ENCODE data around the gene CTIF. TPM values are rescaled to one million over a fixed set of nuclear protein-coding genes. Genes with fewer than 3 reads are reported as not detected.
A peak's percentile ranks its signal among the peaks of the same experiment; 100 is the strongest.

Gene CTIF
- total and polyA plus RNA-seq, 7 experiments from 2014 or later = 1.3 to 11.2 (median 2.5) TPM; not detected in 2

GRCh38 chr18:48605408-48605845 is 66.6 kb downstream of the CTIF start:
- no peak overlapping the region for H3K27ac ChIP-seq (ENCODE audit: low read depth, low read length)
- peaks cover 0 to 2% (median 0%) of the 10 kb centered on the region in 7 donors for H3K4me1 Mint-ChIP-seq
- no peak overlapping the region for H3K4me3 Mint-ChIP-seq
- H3K4me3 ChIP-seq (ENCODE audit: low read length) = no peak overlapping the region
- no peaks in the 10 kb centered on the region for H3K4me1 ChIP-seq (ENCODE audit: control insufficient read depth in 2 of 2, insufficient read depth in 2 of 2, low read length in 2 of 2)
- CTCF ChIA-PET = no interaction called here
- intact Hi-C loops (cut with micrococcal nuclease) = no loop called here
- POLR2A ChIA-PET = no interaction called here
- H3K36me3 Mint-ChIP-seq = no peaks in the 10 kb centered on the region
- H3K27ac Mint-ChIP-seq = no peak overlapping the region
- H3K27me3 Mint-ChIP-seq = peaks cover 0 to 4% (median 0%) of the 10 kb centered on the region in 5 donors
- H3K36me3 ChIP-seq (ENCODE audit: control insufficient read depth in 2 of 3, insufficient read depth in 3 of 3, low read length in 3 of 3) = no peaks in the 10 kb centered on the region
- H3K27me3 ChIP-seq (ENCODE audit: control insufficient read depth in 2 of 2, insufficient read depth in 2 of 2, low read length in 2 of 2) = no peaks in the 10 kb centered on the region
- H3K9me3 Mint-ChIP-seq = peaks cover 0 to 8% (median 0%) of the 10 kb centered on the region in 11 donors
- H3K9me3 ChIP-seq (ENCODE audit: control insufficient read depth in 2 of 3, low read length in 3 of 3) = no peaks in the 10 kb centered on the region
- DNase-seq (no peak), ATAC-seq (peak; percentile 48)

GRCh38 chr18:48607056-48607984 is 68.5 kb downstream of the CTIF start:
- no peak overlapping the region for H3K4me3 ChIP-seq (ENCODE audit: low read length)
- Mint-ChIP-seq H3K9me3 (peaks cover 0 to 7% (median 0%) of the 10 kb centered on the region in 11 donors), H3K27me3 (no peaks in the 10 kb centered on the region), H3K27ac (no peak overlapping the region), H3K36me3 (no peaks in the 10 kb centered on the region), H3K4me3 (no peak overlapping the region), H3K4me1 (peaks cover 0 to 2% (median 0%) of the 10 kb centered on the region in 7 donors)
- no peak for DNase-seq
- intact Hi-C loops (cut with micrococcal nuclease) = no loop called here
- no peaks in the 10 kb centered on the region for H3K4me1 ChIP-seq (ENCODE audit: control insufficient read depth in 2 of 2, insufficient read depth in 2 of 2, low read length in 2 of 2)
- H3K27ac ChIP-seq (ENCODE audit: low read depth, low read length) = no peak overlapping the region
- H3K27me3 ChIP-seq (ENCODE audit: control insufficient read depth in 2 of 2, insufficient read depth in 2 of 2, low read length in 2 of 2) = no peaks in the 10 kb centered on the region
- no peak for ATAC-seq
- H3K36me3 ChIP-seq (ENCODE audit: control insufficient read depth in 2 of 3, insufficient read depth in 3 of 3, low read length in 3 of 3) = no peaks in the 10 kb centered on the region
- ChIA-PET CTCF (no interaction called here), POLR2A (no interaction called here)
- H3K9me3 ChIP-seq (ENCODE audit: control insufficient read depth in 2 of 3, low read length in 3 of 3) = no peaks in the 10 kb centered on the region

GRCh38 chr18:48608581-48608980 is 69.8 kb downstream of the CTIF start:
- ChIA-PET CTCF (no interaction called here), POLR2A (no interaction called here)
- Mint-ChIP-seq H3K27me3 (no peaks in the 10 kb centered on the region), H3K4me3 (no peak overlapping the region), H3K36me3 (no peaks in the 10 kb centered on the region), H3K4me1 (peaks cover 0 to 2% (median 0%) of the 10 kb centered on the region in 7 donors), H3K9me3 (peaks cover 0 to 4% (median 0%) of the 10 kb centered on the region in 11 donors), H3K27ac (no peak overlapping the region)
- H3K27ac ChIP-seq (ENCODE audit: low read depth, low read length) = no peak overlapping the region
- H3K36me3 ChIP-seq (ENCODE audit: control insufficient read depth in 2 of 3, insufficient read depth in 3 of 3, low read length in 3 of 3) = no peaks in the 10 kb centered on the region
- ATAC-seq (no peak), DNase-seq (no peak)
- H3K9me3 ChIP-seq (ENCODE audit: control insufficient read depth in 2 of 3, low read length in 3 of 3) = no peaks in the 10 kb centered on the region
- intact Hi-C loops (cut with micrococcal nuclease) = no loop called here
- H3K4me1 ChIP-seq (ENCODE audit: control insufficient read depth in 2 of 2, insufficient read depth in 2 of 2, low read length in 2 of 2) = no peaks in the 10 kb centered on the region
- H3K4me3 ChIP-seq (ENCODE audit: low read length) = no peak overlapping the region
- no peaks in the 10 kb centered on the region for H3K27me3 ChIP-seq (ENCODE audit: control insufficient read depth in 2 of 2, insufficient read depth in 2 of 2, low read length in 2 of 2)

GRCh38 chr18:48609114-48609513 is 70.3 kb downstream of the CTIF start:
- no peak overlapping the region for H3K27ac Mint-ChIP-seq
- H3K27me3 ChIP-seq (ENCODE audit: control insufficient read depth in 2 of 2, insufficient read depth in 2 of 2, low read length in 2 of 2) = no peaks in the 10 kb centered on the region
- CTCF ChIA-PET = no interaction called here

GRCh38 chr18:48609820-48610815 is 71.3 kb downstream of the CTIF start:
- Histone ChIP-seq H3K27me3 (ENCODE audit: control insufficient read depth in 2 of 2, insufficient read depth in 2 of 2, low read length in 2 of 2) (no peaks in the 10 kb centered on the region), H3K27ac (ENCODE audit: low read depth, low read length) (no peak overlapping the region), H3K4me3 (ENCODE audit: low read length) (no peak overlapping the region), H3K4me1 (ENCODE audit: control insufficient read depth in 2 of 2, insufficient read depth in 2 of 2, low read length in 2 of 2) (no peaks in the 10 kb centered on the region), H3K9me3 (ENCODE audit: control insufficient read depth in 2 of 3, low read length in 3 of 3) (no peaks in the 10 kb centered on the region), H3K36me3 (ENCODE audit: control insufficient read depth in 2 of 3, insufficient read depth in 3 of 3, low read length in 3 of 3) (no peaks in the 10 kb centered on the region)
- no peak overlapping the region for H3K27ac Mint-ChIP-seq
- ChIA-PET CTCF (no interaction called here), POLR2A (no interaction called here)
- no peaks in the 10 kb centered on the region for H3K9me3 Mint-ChIP-seq
- ATAC-seq (no peak), DNase-seq (no peak)
- no peak overlapping the region for H3K4me3 Mint-ChIP-seq
- intact Hi-C loops (cut with micrococcal nuclease) = no loop called here
- no peaks in the 10 kb centered on the region for H3K36me3 Mint-ChIP-seq
- H3K27me3 Mint-ChIP-seq = no peaks in the 10 kb centered on the region
- peaks cover 0 to 2% (median 0%) of the 10 kb centered on the region in 7 donors for H3K4me1 Mint-ChIP-seq

More at GRCh38 chr18:48609114-48609513, 70.3 kb downstream of the CTIF start:
- Mint-ChIP-seq H3K4me1 (peaks cover 0 to 2% (median 0%) of the 10 kb centered on the region in 7 donors), H3K27me3 (no peaks in the 10 kb centered on the region), H3K4me3 (no peak overlapping the region), H3K36me3 (no peaks in the 10 kb centered on the region), H3K9me3 (peaks cover 0 to 4% (median 0%) of the 10 kb centered on the region in 11 donors)
- Histone ChIP-seq H3K4me3 (ENCODE audit: low read length) (no peak overlapping the region), H3K27ac (ENCODE audit: low read depth, low read length) (no peak overlapping the region), H3K9me3 (ENCODE audit: control insufficient read depth in 2 of 3, low read length in 3 of 3) (no peaks in the 10 kb centered on the region), H3K4me1 (ENCODE audit: control insufficient read depth in 2 of 2, insufficient read depth in 2 of 2, low read length in 2 of 2) (no peaks in the 10 kb centered on the region), H3K36me3 (ENCODE audit: control insufficient read depth in 2 of 3, insufficient read depth in 3 of 3, low read length in 3 of 3) (no peaks in the 10 kb centered on the region)
- ATAC-seq = no peak
- POLR2A ChIA-PET = no interaction called here
- DNase-seq = no peak
- intact Hi-C loops (cut with micrococcal nuclease) = no loop called here

GRCh38 chr18:48611203-48611602 is 72.4 kb downstream of the CTIF start:
- Histone ChIP-seq H3K4me3 (ENCODE audit: low read length) (no peak overlapping the region), H3K9me3 (ENCODE audit: control insufficient read depth in 2 of 3, low read length in 3 of 3) (no peaks in the 10 kb centered on the region), H3K27me3 (ENCODE audit: control insufficient read depth in 2 of 2, insufficient read depth in 2 of 2, low read length in 2 of 2) (no peaks in the 10 kb centered on the region), H3K27ac (ENCODE audit: low read depth, low read length) (no peak overlapping the region), H3K4me1 (ENCODE audit: control insufficient read depth in 2 of 2, insufficient read depth in 2 of 2, low read length in 2 of 2) (no peaks in the 10 kb centered on the region), H3K36me3 (ENCODE audit: control insufficient read depth in 2 of 3, insufficient read depth in 3 of 3, low read length in 3 of 3) (no peaks in the 10 kb centered on the region)
- intact Hi-C loops (cut with micrococcal nuclease) = no loop called here
- Mint-ChIP-seq H3K4me3 (no peak overlapping the region), H3K27ac (no peak overlapping the region), H3K27me3 (no peaks in the 10 kb centered on the region), H3K4me1 (no peaks in the 10 kb centered on the region), H3K9me3 (no peaks in the 10 kb centered on the region), H3K36me3 (no peaks in the 10 kb centered on the region)
- no peak for DNase-seq
- POLR2A ChIA-PET = no interaction called here
- CTCF ChIA-PET = no interaction called here
- ATAC-seq = no peak

Data from naive thymus-derived CD4-positive, alpha-beta T cell (primary cell).